Activated CD8-positive, alpha-beta memory T cell treated with anti-CD3 and anti-CD28 coated beads for 48 hours (primary cell): ENCODE results near the gene SERP1.

Experiments
- DNase-seq, 3 experiments: peaks; one replicate each; pipeline ENCODE4 v3.0.0-alpha.2; 2020; ENCODE audit warnings: low read depth in 2 of 3, low spot score in 2 of 3

Gene SERP1

GRCh38 chr3:150494411-150494977 lies 51.8 kb downstream of the SERP1 start:
- DNase-seq, result no peak
